Measurements from ENCODE around the gene MMP25. TPM values are rescaled to one million over a fixed set of nuclear protein-coding genes. Genes with fewer than 3 reads are reported as not detected.

The MMP25 gene
- total and polyA plus RNA-seq, 9 of the 15 experiments (the other 6 are each of a cell fraction or from before 2014, with no cell fraction given) = 0.03 to 0.04 TPM; not detected in 7

- no peak for TF ChIP-seq STAT6 (CRISPR knock-in tag; IDR thresholded peaks at IDR 0.05)
- TF ChIP-seq ZNF583 (CRISPR knock-in tag; IDR thresholded peaks at IDR 0.05) = no peak
- no peak for TF ChIP-seq YBX1 (IDR thresholded peaks at IDR 0.05)
- TF ChIP-seq ZNF444 (CRISPR knock-in tag; IDR thresholded peaks at IDR 0.05) = no peak
- no peak for TF ChIP-seq ZKSCAN1 (IDR thresholded peaks at IDR 0.05; ENCODE audit: low read depth, low read length)
- TF ChIP-seq FOXM1 (IDR thresholded peaks at IDR 0.05; ENCODE audit: low read depth) = no peak
- 0 out of 2 replicates have a peak, but pooled peaks have one; percentile 42 for TF ChIP-seq FOXM1 (CRISPR knock-in tag; IDR thresholded peaks at IDR 0.05; ENCODE audit: low read depth)
- no peak for TF ChIP-seq GTF2F1 (IDR thresholded peaks at IDR 0.05; ENCODE audit: low read depth, low read length)
- no peak for TF ChIP-seq MCM5 (IDR thresholded peaks at IDR 0.05; ENCODE audit: low read depth)
- 0 out of 4 replicates have a peak, but pooled peaks of 1 of the 2 experiments have one; percentile 26 for TF ChIP-seq SRF (CRISPR knock-in tag; IDR thresholded peaks at IDR 0.05)
- TF ChIP-seq NCOR1 (IDR thresholded peaks at IDR 0.05) = no peak
- no peak for TF ChIP-seq ZC3H11A (IDR thresholded peaks at IDR 0.05; ENCODE audit: low read depth, low read length)
- no peak for TF ChIP-seq ZBTB11 (CRISPR knock-in tag; IDR thresholded peaks at IDR 0.05)
- no peak for TF ChIP-seq TCF15 (CRISPR knock-in tag; IDR thresholded peaks at IDR 0.05)
- no peak for TF ChIP-seq HDAC3 (IDR thresholded peaks at IDR 0.05; ENCODE audit: borderline replicate concordance, partially characterized antibody)
- no peak for TF ChIP-seq SNIP1 (IDR thresholded peaks at IDR 0.05; ENCODE audit: low read depth)
- TF ChIP-seq CBX3 (IDR thresholded peaks at IDR 0.05; ENCODE audit: borderline replicate concordance in 1 of 2, low read length in 2 of 2) = no peak
- TF ChIP-seq HMG20B (CRISPR knock-in tag; IDR thresholded peaks at IDR 0.05) = no peak
- TF ChIP-seq ESRRA (IDR thresholded peaks at IDR 0.05; ENCODE audit: borderline replicate concordance, low read depth) = no peak; the same call in 1 of the 2 replicates
- TF ChIP-seq ETV1 (tag; conservative IDR thresholded peaks at IDR 0.05; ENCODE audit: low read depth) = no peak
- no peak for TF ChIP-seq MITF (IDR thresholded peaks at IDR 0.05)
Observed at GRCh38 chr16:3027983-3028715, 18.2 kb upstream of the MMP25 start (continued).

Measured in K562 (cell line).